Neural cell (in vitro differentiated cells): ENCODE measurements around the gene SLC16A8.

Experiments used
- CTCF ChIP-seq: fragments of 450-650 bp; IDR thresholded peaks from 2 replicates; pipeline ENCODE4 v1.5.1; 2014; ENCODE audit warnings: antibody characterized with exemption, mild to moderate bottlenecking, moderate library complexity; ENCODE audit not compliant: poor library complexity, severe bottlenecking
- EP300 ChIP-seq: fragments of 450-650 bp; conservative IDR thresholded peaks from 2 replicates; pipeline ENCODE4 v1.6.1; 2014; ENCODE audit warnings: antibody characterized with exemption, mild to moderate bottlenecking, moderate library complexity; ENCODE audit not compliant: poor library complexity, severe bottlenecking
- EZH2 ChIP-seq: fragments of 200-600, 300-800 bp; shearing (Covaris generic), sonication (generic); IDR thresholded peaks from 2 replicates; pipeline ENCODE4 v1.6.1; 2014; ENCODE audit warnings: antibody characterized with exemption, low read length, borderline replicate concordance, mild to moderate bottlenecking; ENCODE audit not compliant: insufficient read depth, poor library complexity, severe bottlenecking
- POLR2AphosphoS5 ChIP-seq: IDR thresholded peaks from 2 replicates; pipeline ENCODE4 v1.6.1; 2012
- RAD21 ChIP-seq: fragments of 450-650 bp; conservative IDR thresholded peaks from 2 replicates; pipeline ENCODE4 v1.6.1; 2014; ENCODE audit warnings: antibody characterized with exemption, mild to moderate bottlenecking, moderate library complexity
- REST ChIP-seq: IDR thresholded peaks from 2 replicates; pipeline ENCODE4 v1.6.1; 2012; ENCODE audit warnings: borderline replicate concordance

GRCh38 chr22:38068641-38069371 lies 15.2 kb downstream of the SLC16A8 start:
- no peak for TF ChIP-seq CTCF
- no peak for TF ChIP-seq EP300
- no peak for TF ChIP-seq EZH2
- TF ChIP-seq RAD21 = no peak
- no peak for TF ChIP-seq REST
- TF ChIP-seq POLR2AphosphoS5 = no peak
